Adrenal gland (tissue), 5 donors: ENCODE measurements around the gene ARHGAP8.

ENCODE experiments used
- POLR2A ChIP-seq, 2 donors: fragments of 450-650 bp; IDR thresholded peaks; one replicate each; pipeline ENCODE4 v1.6.1; 2017; ENCODE audit warnings: antibody characterized with exemption in 2 of 2, mild to moderate bottlenecking in 2 of 2, moderate library complexity in 1 of 2
- TF ChIP-seq, protein P1 (sequence below), 6 experiments: fragments of 450-650 bp in 4 of 6; fragments of 200-600 bp in 2 of 6; sonication (generic) in 1 of 6; IDR thresholded peaks; 1 replicate in 5 of 6; 2 replicates in 1 of 6; pipeline versions ENCODE4 v1.5.1 to v1.8.0; 2016 to 2021; ENCODE audit warnings: antibody characterized with exemption in 6 of 6, mild to moderate bottlenecking in 2 of 6, moderate library complexity in 1 of 6
- donor health status: DM: no; HTN: no; CAD: no.

DNA sequence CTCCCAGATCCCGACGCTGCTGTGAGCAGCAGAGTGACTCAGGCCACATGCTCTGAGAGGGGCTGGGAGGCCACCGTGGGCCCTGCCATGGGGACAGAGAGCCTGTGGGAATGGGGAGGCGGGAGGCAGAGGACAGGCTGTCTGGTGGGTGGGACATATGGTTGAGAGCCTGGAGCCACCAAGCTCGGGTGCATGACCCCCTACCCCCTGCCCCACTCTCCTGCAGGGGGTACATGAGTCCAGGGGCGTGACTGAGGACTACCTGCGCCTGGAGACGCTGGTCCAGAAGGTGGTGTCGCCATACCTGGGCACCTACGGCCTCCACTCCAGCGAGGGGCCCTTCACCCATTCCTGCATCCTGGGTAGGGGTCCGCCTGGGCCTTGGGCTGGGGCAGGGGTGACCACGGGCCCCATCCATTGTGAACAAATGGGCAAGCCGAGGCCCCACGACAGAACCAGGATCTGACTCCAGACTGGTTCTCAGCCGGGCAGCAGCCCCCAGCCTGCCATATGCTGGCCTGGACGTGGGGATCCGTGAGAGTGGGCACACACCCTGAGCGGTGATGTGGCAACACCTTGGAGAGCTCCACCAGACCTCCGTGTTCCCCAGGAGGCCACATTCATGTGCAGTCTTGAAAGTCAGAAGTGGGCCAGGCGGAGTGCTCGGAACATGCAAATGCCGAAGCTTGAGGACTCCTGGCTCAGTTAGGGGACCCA, 17.4 kb upstream of the ARHGAP8 start:
- TF ChIP-seq, protein P1, sequence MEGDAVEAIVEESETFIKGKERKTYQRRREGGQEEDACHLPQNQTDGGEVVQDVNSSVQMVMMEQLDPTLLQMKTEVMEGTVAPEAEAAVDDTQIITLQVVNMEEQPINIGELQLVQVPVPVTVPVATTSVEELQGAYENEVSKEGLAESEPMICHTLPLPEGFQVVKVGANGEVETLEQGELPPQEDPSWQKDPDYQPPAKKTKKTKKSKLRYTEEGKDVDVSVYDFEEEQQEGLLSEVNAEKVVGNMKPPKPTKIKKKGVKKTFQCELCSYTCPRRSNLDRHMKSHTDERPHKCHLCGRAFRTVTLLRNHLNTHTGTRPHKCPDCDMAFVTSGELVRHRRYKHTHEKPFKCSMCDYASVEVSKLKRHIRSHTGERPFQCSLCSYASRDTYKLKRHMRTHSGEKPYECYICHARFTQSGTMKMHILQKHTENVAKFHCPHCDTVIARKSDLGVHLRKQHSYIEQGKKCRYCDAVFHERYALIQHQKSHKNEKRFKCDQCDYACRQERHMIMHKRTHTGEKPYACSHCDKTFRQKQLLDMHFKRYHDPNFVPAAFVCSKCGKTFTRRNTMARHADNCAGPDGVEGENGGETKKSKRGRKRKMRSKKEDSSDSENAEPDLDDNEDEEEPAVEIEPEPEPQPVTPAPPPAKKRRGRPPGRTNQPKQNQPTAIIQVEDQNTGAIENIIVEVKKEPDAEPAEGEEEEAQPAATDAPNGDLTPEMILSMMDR (IDR thresholded peaks at IDR 0.05) = no peak
- TF ChIP-seq POLR2A (IDR thresholded peaks at IDR 0.05) = no peak
